Daoy (cell line): ENCODE data around the gene NT5C1B. TPM values are rescaled to one million over a fixed set of nuclear protein-coding genes. Genes with fewer than 3 reads are reported as not detected.
A peak's percentile ranks its signal among the peaks of the same experiment; 100 is the strongest.

Experiments used
- DNase-seq: peaks from one replicate; pipeline ENCODE4 v3.0.0-alpha.2; 2015; ENCODE audit warnings: low read depth
- total RNA-seq: library from RNA; depleted of rRNA; stranded (reverse); fragments of >200 nt; shearing (Covaris generic); gene quantifications from 2 replicates; pipeline ENCODE4 v1.2.3, GENCODE V29; 2014

NT5C1B gene
- total RNA-seq, 1 experiment from 2014 or later, result not detected

DNA sequence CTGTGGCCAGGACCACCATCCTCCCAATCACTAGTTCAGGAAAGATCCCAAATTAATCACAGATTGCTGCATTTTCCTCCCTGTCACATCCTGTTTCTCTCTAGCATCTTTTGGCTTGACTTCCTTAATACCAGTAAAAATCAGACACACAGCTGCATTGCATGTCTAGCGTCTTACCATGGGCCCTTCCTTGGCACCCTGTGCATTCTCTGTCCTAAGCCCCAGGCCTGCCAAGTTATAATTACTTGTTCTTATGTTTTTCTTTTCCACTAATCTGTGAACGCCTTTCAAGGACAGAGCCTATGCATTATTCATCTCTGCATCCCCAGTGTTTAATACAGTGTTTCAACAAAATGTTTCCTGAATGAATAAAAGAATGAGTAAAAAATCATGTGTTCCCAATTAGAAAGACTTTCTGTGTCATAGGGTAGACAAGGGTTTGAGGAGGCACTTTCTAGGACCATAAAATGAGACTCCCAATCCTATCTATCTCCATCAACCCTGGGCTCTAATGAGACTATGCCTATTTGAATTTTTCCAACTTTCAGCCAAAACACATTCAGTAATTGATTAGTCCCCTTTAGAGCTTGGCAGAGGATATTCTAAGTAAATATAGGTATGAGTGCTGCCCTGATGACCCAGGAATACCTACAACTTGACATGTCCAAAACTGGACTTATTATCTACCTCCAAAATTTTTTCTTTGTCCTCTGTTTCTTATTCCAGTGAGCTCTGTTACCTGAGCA lies 10.3 kb upstream of the NT5C1B start:
- no peak for DNase-seq

GRCh38 chr2:18598848-18599484 lies 9.6 kb upstream of the NT5C1B start:
- DNase-seq, result no peak

GRCh38 chr2:18597618-18598017 lies 8.2 kb upstream of the NT5C1B start:
- no peak for DNase-seq

- DNase-seq, result no peak
Observed at GRCh38 chr2:18596993-18597392, 7.6 kb upstream of the NT5C1B start.

GRCh38 chr2:18593496-18593895 lies 4.1 kb upstream of the NT5C1B start:
- DNase-seq, result no peak

GRCh38 chr2:18592372-18592771 lies 3.0 kb upstream of the NT5C1B start:
- DNase-seq, result no peak

- no peak for DNase-seq
Observed at GRCh38 chr2:18588802-18589201, 567 bp downstream of the NT5C1B start.

GRCh38 chr2:18588049-18588448 lies 1.3 kb downstream of the NT5C1B start:
- no peak for DNase-seq

DNA sequence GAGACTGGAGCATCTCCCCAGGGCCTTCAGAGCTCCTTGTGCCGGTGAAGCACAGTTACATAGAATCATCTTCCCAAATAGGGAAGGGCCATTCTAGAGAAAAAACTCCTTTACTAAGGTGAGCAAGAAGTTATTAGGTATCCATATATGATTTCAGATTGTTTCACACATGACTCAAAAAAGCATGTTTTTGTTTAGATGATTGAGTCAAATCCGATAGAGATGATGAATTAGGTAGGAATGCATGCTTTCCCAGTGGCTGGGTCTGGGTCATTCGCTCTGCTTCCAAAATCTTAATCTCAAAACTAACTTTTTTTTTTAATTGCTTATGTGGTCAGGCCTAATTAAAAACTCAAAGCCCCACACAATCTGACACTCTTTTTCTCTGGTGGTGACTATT lies 3.8 kb downstream of the NT5C1B start:
- no peak for DNase-seq

GRCh38 chr2:18584608-18584954 lies 4.8 kb downstream of the NT5C1B start:
- no peak for DNase-seq

GRCh38 chr2:18583905-18584607 lies 5.3 kb downstream of the NT5C1B start:
- DNase-seq, result no peak

DNA sequence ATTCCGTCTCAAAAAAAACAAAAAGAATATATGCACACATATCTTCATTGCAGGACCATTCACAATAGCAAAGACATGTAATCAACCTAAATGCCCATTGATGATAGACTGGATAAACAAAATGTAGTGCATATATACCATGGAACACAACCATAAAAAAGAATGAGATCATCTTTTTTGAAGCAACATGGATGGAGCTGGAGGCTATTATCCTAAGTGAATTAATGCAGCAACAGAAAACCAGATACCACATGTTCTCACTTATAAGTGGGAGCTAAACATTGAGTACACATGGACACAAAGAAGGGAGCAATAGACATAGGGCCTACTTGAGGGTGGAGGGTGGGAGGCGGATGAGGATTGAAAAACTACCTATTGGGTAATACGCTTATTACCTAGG lies 8.8 kb downstream of the NT5C1B start:
- no peak for DNase-seq

- DNase-seq, result no peak
Observed at GRCh38 chr2:18578033-18578432, 11.3 kb downstream of the NT5C1B start.

- no peak for DNase-seq
Observed at GRCh38 chr2:18566145-18566769, 23.1 kb downstream of the NT5C1B start.

DNA sequence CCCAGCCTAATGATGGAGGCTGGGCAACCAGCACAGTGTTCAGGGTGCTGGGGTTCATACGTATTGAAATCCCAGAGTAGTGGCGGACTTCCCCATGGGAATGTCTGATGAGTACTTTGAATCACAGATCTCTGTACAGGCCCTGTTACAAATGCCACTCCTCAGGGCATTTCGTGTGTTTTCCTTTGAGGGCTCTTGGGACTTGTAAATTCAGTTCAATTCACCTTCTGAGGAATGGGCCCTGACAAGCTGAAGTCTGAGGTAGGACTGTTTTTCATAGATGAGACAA lies 28.6 kb downstream of the NT5C1B start:
- DNase-seq, result no peak

- DNase-seq, result peak; percentile 95
Observed at GRCh38 chr2:18560031-18560796, 29.2 kb downstream of the NT5C1B start, which contains the start of gene RDH14. TSS of gene RDH14 (minus strand) at chr2:18560653. CDS start at chr2:18560572, 81 bp downstream.

GRCh38 chr2:18559531-18560030 lies 29.8 kb downstream of the NT5C1B start:
- DNase-seq, result no peak

GRCh38 chr2:18558458-18558857 lies 30.9 kb downstream of the NT5C1B start:
- no peak for DNase-seq

GRCh38 chr2:18557121-18557520 lies 32.2 kb downstream of the NT5C1B start:
- no peak for DNase-seq

GRCh38 chr2:18552351-18553077 lies 36.9 kb downstream of the NT5C1B start:
- DNase-seq, result peak; percentile 13

DNA sequence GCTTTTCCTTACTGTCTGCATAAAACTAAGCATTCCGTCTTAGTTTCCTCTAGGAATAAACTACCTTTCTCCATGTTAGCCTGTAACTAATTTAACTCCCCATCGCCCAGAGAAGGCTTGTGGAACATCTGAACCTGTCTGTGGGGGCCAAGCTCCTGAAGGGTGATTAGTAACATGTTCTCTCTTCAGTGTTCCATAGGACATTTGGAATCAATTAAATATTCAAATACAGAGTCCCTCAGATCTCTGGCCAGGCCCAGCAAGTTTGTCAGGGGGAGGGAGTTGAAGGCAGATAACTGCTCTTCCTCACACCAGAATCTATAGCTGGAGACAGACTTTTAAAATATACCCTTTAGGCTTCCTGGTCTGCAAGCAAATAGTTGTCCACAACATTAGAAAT lies 37.7 kb downstream of the NT5C1B start:
- DNase-seq, result no peak
